Peyer's patch (tissue), 4 donors: Measurements from ENCODE around the gene CHN2. TPM values are rescaled to one million over a fixed set of nuclear protein-coding genes. Genes with fewer than 3 reads are reported as not detected.

Source experiments
- DNase-seq, 3 donors: peaks; one replicate each; pipeline ENCODE4 v3.0.0-alpha.2; 2017 to 2019
- H3K27ac ChIP-seq, 4 donors: fragments of 200-600 bp; sonication (generic); one replicate each; pipeline ENCODE4 v1.5.1; 2016 to 2019
- H3K27me3 ChIP-seq, 2 donors: fragments of 200-600 bp; sonication (generic); one replicate each; pipeline ENCODE4 v1.5.1; 2019
- H3K36me3 ChIP-seq, 3 donors: fragments of 200-600 bp; sonication (generic); one replicate each; pipeline ENCODE4 v1.5.1; 2016 to 2019
- H3K4me1 ChIP-seq, 4 donors: fragments of 200-600 bp; sonication (generic); one replicate each; pipeline ENCODE4 v1.5.1; 2016 to 2019
- H3K4me3 ChIP-seq, 4 donors: fragments of 200-600 bp; sonication (generic); 1 replicate in 3 of 4; 2 replicates in 1 of 4; pipeline ENCODE4 v1.5.1; 2016 to 2019; ENCODE audit warnings: mild to moderate bottlenecking in 1 of 4
- H3K9me3 ChIP-seq, 4 donors: fragments of 200-600 bp; sonication (generic); one replicate each; pipeline ENCODE4 v1.5.1; 2016 to 2019; ENCODE audit warnings: mild to moderate bottlenecking in 1 of 4
- CTCF ChIP-seq, 6 experiments: fragments of 450-650 bp in 4 of 6; fragments of 200-600 bp in 2 of 6; sonication (generic) in 1 of 6; IDR thresholded peaks; one replicate each; pipeline ENCODE4 v1.5.1; 2017 to 2019; ENCODE audit warnings: antibody characterized with exemption in 6 of 6, mild to moderate bottlenecking in 3 of 6, moderate library complexity in 1 of 6
- POLR2A ChIP-seq, 2 donors: fragments of 450-650 bp; IDR thresholded peaks; one replicate each; pipeline ENCODE4 v1.5.1; 2017; ENCODE audit warnings: antibody characterized with exemption in 2 of 2, mild to moderate bottlenecking in 2 of 2, moderate library complexity in 2 of 2
- total RNA-seq, 4 donors: library from RNA; depleted of rRNA; stranded (reverse); fragments of >200 nt; gene quantifications; one replicate each; pipeline ENCODE4 v1.1.0, GENCODE V29; 2016

The CHN2 gene
- total RNA-seq, 4 donors from 2014 or later: 29.7 to 159 (median 120) TPM

GRCh38 chr7:29190349-29191045 lies 4.1 kb upstream of the CHN2 start:
- TF ChIP-seq POLR2A (IDR thresholded peaks at IDR 0.05): no peak
- Histone ChIP-seq H3K4me1 (peaks cover 0 to 10% (median 0%) of the 10 kb centered on the region in 4 donors), H3K36me3 (no peaks in the 10 kb centered on the region), H3K9me3 (no peaks in the 10 kb centered on the region), H3K27me3 (no peaks in the 10 kb centered on the region), H3K27ac (no peak overlapping the region), H3K4me3 (no peak overlapping the region)
- no peak for DNase-seq

GRCh38 chr7:29192323-29192722 lies 2.3 kb upstream of the CHN2 start:
- no peak for TF ChIP-seq CTCF (IDR thresholded peaks at IDR 0.05)
- no peak for TF ChIP-seq POLR2A (IDR thresholded peaks at IDR 0.05)
- H3K4me1 ChIP-seq: peaks cover 0 to 15% (median 0%) of the 10 kb centered on the region in 4 donors
- no peaks in the 10 kb centered on the region for H3K27me3 ChIP-seq

GRCh38 chr7:29192811-29193210 lies 1.8 kb upstream of the CHN2 start:
- Histone ChIP-seq H3K4me3 (no peak overlapping the region), H3K27me3 (no peaks in the 10 kb centered on the region), H3K36me3 (no peaks in the 10 kb centered on the region), H3K9me3 (no peaks in the 10 kb centered on the region), H3K27ac (no peak overlapping the region), H3K4me1 (peaks cover 0 to 15% (median 0%) of the 10 kb centered on the region in 4 donors)
- DNase-seq: no peak
- no peak for TF ChIP-seq CTCF (IDR thresholded peaks at IDR 0.05)
- TF ChIP-seq POLR2A (IDR thresholded peaks at IDR 0.05): no peak

More at GRCh38 chr7:29192323-29192722, 2.3 kb upstream of the CHN2 start:
- Histone ChIP-seq H3K9me3 (no peaks in the 10 kb centered on the region), H3K36me3 (no peaks in the 10 kb centered on the region), H3K27ac (no peak overlapping the region), H3K4me3 (no peak overlapping the region)
- DNase-seq: no peak

GRCh38 chr7:29193316-29194205 lies 1.0 kb upstream of the CHN2 start:
- Histone ChIP-seq H3K9me3 (no peaks in the 10 kb centered on the region), H3K4me3 (peak overlapping the region; percentile 62 to 95 (median 75)), H3K27me3 (no peaks in the 10 kb centered on the region), H3K36me3 (no peaks in the 10 kb centered on the region), H3K27ac (peak overlapping the region in 3 of 4 donors; percentile 62 to 90 (median 78)), H3K4me1 (peaks cover 0 to 15% (median 0%) of the 10 kb centered on the region in 4 donors)
- DNase-seq: no peak
- TF ChIP-seq CTCF (IDR thresholded peaks at IDR 0.05) (no peak), POLR2A (IDR thresholded peaks at IDR 0.05) (no peak)

GRCh38 chr7:29194206-29194593 lies 375 bp upstream of the CHN2 start:
- Histone ChIP-seq H3K27ac (peak overlapping the region; percentile 62 to 90 (median 78)), H3K4me1 (peaks cover 0 to 15% (median 0%) of the 10 kb centered on the region in 4 donors), H3K36me3 (no peaks in the 10 kb centered on the region), H3K9me3 (no peaks in the 10 kb centered on the region), H3K27me3 (no peaks in the 10 kb centered on the region), H3K4me3 (peak overlapping the region; percentile 62 to 95 (median 75))
- DNase-seq: peak in 1 of 3 donors; percentile 50
- TF ChIP-seq CTCF (IDR thresholded peaks at IDR 0.05): no peak
- TF ChIP-seq POLR2A (IDR thresholded peaks at IDR 0.05): no peak

- TF ChIP-seq CTCF (IDR thresholded peaks at IDR 0.05): no peak
- Histone ChIP-seq H3K27ac (peak overlapping the region in 1 of 4 donors; percentile 90), H3K9me3 (no peaks in the 10 kb centered on the region), H3K4me3 (peak overlapping the region in 2 of 4 donors; percentile 85 to 95), H3K36me3 (no peaks in the 10 kb centered on the region), H3K4me1 (peaks cover 0 to 5% (median 0%) of the 10 kb centered on the region in 4 donors), H3K27me3 (no peaks in the 10 kb centered on the region)
- peak in 1 of 3 donors; percentile 47 for DNase-seq
Observed at GRCh38 chr7:29196191-29196590, 1.6 kb downstream of the CHN2 start.
